Jurkat, Clone E6-1 (cell line): ENCODE results near the gene MARK2.
A peak's percentile ranks its signal among the peaks of the same experiment; 100 is the strongest.

Experiments used
- DNase-seq: peaks from one replicate; pipeline ENCODE4 v3.0.0-alpha.2; 2011; ENCODE audit warnings: low read depth, low spot score
- H3K4me3 ChIP-seq: 2 replicates; pipeline ENCODE4 v1.5.1; 2011; ENCODE audit warnings: mild to moderate bottlenecking, low read length, control low read depth, moderate library complexity

MARK2 gene

DNA sequence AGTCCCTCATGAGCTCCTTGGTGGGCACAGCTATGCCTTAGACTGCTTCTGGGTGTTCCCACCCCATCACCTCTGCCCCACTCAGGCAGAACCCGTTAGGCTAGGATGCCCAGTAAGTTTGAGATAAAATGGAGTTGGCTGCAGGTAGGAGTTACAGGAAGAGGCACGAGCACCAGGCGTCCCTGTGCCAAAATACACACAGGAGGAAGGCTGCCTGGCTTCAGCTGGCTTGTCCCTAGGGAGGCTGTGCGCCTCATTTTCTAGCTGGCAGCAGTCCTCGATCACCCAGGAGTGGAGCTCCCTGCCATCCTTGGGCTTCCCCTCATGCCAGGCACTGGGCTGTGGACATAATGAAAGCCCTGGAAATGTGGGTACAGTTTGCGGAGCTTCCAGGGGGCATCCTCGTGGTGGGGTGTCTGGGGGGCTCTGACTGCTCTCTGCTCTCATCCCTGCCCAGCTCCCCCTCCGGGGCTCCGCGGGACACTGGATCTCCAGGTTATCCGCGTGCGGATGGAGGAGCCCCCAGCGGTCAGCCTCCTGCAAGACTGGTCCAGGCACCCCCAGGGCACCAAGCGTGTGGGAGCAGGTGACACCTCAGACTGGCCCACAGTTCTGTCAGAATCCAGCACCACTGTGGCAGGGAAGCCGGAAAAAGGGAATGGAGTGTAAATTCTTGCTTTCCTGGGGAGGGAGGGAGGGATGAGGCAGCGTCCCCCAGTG is 12.3 kb upstream of the MARK2 start:
- DNase-seq, result no peak
- H3K4me3 ChIP-seq, result no peak overlapping the region

DNA sequence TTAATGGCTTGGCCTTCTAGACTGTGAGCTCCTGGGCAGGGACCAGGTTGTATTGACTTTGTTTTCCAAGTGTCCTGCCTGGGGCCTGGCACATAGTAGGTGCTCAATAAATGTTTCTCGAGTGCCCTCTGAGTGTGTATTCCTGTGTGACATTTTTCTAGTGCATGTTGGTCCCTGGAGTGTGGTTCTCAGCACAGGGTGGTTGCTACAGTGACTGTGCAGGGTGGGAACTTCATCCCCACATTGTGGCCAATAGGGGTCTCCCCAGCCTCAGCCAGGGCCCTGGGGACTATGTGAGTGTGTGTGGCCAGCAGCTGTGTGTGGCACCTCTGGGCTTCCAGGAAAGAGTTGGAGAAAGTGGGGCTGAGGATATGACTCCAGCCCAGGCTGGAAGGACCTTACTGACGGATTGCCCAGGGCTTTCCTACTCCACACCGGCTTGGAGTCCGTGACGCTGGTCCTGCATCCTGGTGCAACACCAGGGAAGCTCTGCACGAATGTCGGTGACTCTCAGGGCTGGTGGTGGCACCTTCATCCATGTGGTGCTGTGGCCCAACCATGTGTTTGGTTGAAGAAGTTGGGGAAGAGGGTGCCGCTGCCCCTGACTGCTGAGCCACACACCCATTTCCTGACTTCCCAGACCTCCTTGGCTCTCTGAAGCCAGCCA is 9.0 kb upstream of the MARK2 start:
- peak; percentile 33 for DNase-seq
- no peak overlapping the region for H3K4me3 ChIP-seq

DNA sequence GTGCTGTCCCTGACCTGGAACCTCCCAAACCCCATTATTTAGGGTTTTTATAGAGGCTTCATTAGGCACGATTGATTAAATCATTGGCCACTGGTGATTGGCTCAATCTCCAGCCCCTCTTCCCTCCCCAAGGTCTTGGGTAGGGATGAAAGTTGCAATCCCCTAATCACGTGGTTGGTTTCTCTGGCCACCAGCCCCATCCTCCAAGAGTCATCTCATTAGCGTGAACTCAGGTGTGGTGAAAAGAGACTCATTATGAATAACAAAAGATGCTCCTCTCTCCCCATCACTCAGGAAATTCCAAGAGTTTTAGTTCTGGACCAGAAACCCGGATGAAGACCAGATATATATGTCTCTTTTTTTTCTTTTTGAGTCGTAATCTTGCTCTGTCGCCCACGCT is 7.6 kb upstream of the MARK2 start:
- no peak for DNase-seq
- H3K4me3 ChIP-seq, result no peak overlapping the region

- no peak overlapping the region for H3K4me3 ChIP-seq
- no peak for DNase-seq
Observed at GRCh38 chr11:63832336-63832735, 6.6 kb upstream of the MARK2 start.

- no peak overlapping the region for H3K4me3 ChIP-seq
- DNase-seq, result no peak
Observed at GRCh38 chr11:63833048-63833447, 5.9 kb upstream of the MARK2 start.

GRCh38 chr11:63834535-63835157 is 4.3 kb upstream of the MARK2 start:
- DNase-seq, result no peak
- no peak overlapping the region for H3K4me3 ChIP-seq

DNA sequence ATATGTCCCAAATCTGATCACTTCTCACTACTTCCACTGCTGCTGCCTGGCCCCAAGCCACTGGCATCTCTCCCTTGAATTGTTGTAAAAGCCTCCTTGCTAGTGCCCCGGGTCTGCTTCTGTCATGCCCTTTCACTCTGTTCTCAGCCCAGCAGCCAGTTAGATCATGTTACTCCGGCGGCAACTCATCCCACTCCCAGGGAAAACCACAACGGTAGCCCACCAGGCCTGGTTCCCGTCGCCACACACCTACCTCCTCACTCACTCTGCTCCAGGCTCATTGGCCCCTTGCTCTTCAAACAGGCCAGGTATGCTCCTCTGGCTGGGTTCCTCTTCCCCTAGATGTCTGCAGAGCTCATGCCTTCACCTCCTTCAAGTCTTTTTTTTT is 3.8 kb upstream of the MARK2 start:
- no peak for DNase-seq
- H3K4me3 ChIP-seq, result no peak overlapping the region

DNA sequence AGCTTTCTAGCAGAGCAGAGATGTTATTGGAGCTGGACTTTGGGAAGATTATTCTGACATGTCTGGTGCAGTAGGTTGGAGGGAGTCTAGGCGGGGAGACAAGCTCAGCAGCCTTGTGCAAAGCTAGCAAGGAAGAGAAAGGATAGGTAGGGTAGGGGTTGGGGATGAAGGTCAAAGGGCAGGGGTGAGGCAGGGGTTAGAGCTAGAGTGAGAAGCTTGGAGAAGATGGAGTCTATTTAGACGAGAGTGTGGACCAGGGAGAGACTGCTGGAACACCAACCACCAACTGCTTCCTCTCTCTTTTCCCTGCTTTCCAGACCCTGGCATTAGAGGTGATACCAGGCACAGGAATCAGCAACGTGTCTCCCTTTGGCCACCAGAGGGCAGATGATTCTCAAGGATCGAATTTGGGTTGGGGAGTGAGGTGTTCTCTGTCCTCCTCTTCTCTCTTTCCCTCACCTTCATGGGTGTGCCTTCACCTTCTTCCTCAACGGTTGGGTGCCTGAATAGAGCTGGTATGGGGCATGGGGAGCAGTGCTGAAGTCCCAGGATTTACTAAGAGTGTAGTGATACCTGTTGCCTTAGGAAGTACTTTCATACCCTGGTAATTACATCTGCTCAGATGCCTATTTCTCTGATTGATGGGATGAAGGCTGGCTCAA is 1.8 kb upstream of the MARK2 start:
- no peak overlapping the region for H3K4me3 ChIP-seq
- DNase-seq, result peak; percentile 69

GRCh38 chr11:63837739-63838138 is 1.2 kb upstream of the MARK2 start:
- DNase-seq, result no peak
- no peak overlapping the region for H3K4me3 ChIP-seq

GRCh38 chr11:63838150-63838677 is 696 bp upstream of the MARK2 start:
- peak overlapping the region; percentile 46 for H3K4me3 ChIP-seq
- no peak for DNase-seq

DNA sequence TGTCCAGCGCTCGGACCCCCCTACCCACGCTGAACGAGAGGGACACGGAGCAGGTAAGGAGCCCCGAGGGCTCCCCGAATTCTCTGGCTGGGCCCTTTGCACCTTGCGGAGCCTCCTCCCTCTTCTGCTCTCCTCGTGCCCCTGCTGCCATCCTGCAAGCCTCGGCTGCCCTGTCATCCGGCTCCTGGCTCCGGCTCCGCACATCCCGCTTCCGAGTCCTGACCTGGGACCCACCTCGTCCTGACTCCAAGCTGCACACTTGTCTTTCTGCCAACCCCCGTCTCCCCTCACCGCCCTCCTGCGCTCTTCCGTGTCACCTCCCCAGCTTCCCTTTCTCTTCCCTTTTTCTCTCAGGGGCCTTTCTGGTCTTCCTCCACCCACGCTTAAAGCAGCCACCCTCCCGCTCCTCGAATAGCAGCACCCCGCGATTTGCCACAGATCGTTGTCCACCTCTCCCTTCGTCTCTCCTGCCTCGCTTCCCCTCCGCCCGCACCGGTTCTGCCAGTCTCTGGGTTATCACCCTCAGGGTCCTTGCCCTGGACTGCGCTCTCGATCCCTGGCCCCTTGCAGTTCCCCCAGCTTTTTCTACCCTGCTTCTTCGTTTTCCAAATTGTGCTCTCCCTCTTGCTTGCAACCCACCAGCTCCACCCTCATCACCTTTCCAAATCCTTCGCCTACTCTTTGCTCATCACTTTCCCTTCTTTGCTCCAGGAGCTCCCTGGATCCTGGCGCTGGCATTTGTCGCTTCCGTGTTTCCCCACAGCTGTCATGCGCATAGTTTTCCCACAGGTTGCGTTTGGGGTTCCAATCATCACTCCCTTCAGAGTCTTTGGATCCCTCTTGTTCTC is 822 bp downstream of the MARK2 start:
- H3K4me3 ChIP-seq, result peak overlapping the region; percentile 91
- DNase-seq, result no peak

DNA sequence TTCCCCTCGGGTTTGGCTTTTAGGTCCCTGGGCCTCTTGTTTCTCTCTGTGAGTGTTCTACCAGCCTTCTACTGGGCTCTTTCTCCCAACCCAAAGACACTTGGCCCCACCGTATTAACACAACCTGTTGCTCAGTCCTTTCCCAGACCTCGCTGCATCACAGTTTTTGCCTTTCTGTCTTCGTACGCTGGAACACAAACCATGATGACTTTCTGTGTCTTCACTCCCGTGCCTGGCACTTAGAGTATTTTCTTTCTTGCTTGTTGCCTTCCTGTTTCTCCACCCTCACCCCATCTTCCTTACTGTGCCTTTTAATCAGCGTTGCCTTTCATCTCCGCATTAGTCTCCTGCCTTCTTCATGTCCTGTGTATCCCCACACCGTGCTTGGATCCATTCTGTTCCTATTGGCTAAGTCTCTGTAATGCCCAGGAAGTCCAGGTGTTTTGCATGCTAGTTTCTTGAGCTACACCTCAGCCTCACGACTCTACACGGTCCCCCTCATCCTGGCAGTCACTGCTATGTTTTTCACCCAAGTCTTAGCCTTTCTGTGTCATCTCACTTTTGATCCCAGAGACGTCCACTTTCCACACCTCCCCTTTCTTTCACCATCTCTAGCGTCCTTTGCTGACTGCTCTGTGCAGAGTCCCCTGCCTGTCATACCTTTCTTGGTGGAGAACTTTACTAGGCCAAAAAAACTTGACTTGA is 1.6 kb downstream of the MARK2 start:
- H3K4me3 ChIP-seq, result peak overlapping the region; percentile 91
- no peak for DNase-seq

DNA sequence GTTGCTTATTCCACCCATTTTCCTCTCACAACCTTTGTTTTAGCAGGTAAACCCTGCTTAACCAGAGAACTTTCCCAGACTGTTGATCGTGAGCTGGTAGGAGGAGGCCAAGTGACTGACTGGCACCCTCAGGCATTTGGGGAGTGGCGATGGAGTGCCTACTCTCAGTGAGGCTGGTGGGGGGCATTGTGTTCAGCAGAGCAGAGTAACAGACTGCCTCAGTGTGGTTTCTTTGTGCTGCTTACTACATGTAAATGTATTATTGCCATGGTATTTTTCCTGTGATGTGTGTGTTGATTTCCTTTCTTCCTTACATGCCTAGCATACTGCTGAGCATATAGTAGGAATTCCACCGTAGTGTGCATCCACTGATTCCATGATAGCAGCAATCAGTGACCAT is 2.6 kb downstream of the MARK2 start:
- H3K4me3 ChIP-seq, result no peak overlapping the region; the same call in 1 of the 2 replicates
- DNase-seq, result no peak

DNA sequence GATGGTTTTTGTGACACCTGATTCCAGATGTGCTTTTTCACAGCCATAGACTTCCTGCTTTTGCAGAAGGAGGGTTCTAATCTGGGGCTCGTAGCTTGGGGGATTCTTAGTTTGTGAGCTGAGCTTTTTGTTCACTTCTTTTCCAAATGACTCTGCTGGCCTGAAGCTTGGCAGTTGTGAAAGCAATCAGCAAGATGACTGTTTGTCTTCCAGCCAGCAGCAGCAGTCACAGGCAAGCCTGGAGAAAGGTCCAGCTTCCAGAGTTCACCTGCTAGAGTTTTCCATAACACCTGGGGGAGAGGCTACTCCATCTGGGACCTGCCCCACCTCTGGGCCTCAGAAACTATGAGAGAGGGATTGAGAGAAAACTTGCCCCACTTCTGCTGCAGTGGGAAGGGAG is 4.1 kb downstream of the MARK2 start:
- DNase-seq, result no peak

GRCh38 chr11:63844836-63845235 is 5.9 kb downstream of the MARK2 start:
- H3K4me3 ChIP-seq, result no peak overlapping the region
- DNase-seq, result no peak

More for the DNA sequence above, 4.1 kb downstream of the MARK2 start:
- no peak overlapping the region for H3K4me3 ChIP-seq

DNA sequence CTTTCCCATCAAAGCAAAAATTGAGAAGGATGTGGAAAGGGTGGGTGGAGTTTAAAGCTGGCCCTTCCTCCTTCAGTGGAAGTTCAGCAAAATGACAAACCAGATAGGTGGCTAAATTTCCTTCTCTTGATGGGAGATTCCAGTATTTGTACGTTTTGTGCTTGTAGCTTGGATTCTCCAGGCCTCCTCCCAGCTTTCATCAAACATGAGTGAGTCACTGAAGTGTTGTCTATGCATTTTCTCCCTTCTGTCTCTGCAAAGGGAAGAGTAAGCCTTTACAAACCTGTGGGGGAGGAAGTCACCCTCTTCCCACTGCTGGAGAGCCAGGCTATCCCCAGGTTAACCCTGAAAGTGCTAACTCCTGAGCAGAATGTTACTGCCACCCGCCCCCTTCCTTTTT is 6.4 kb downstream of the MARK2 start:
- DNase-seq, result no peak
- no peak overlapping the region for H3K4me3 ChIP-seq

DNA sequence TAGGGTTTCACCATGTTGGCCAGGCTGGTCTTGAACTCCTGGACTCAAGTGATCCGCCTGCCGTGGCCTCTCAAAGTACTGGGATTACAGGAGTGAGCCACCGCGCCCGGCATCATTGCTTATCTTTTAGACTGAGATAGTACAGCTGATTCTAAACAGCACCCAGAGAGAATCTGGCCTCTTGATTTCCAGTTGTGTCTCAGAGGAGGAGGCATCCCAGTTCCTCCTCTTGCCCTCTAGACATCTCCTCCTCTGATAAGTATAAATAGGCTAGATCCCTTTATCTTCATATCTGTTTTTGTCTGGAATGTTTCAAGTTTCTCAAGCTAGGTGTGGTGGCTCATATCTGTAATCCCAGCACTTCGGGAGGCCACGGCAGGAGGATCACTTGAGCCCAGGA is 7.0 kb downstream of the MARK2 start:
- H3K4me3 ChIP-seq, result no peak overlapping the region
- DNase-seq, result no peak

- no peak overlapping the region for H3K4me3 ChIP-seq
- DNase-seq, result no peak
Observed at GRCh38 chr11:63846897-63847296, 8.0 kb downstream of the MARK2 start.
